Activated CD8-positive, alpha-beta memory T cell treated with anti-CD3 and anti-CD28 coated beads, Interleukin-2, amount 50 U/mL, for 24 hours (primary cell): ENCODE data around the gene FAM174C.
A peak's percentile ranks its signal among the peaks of the same experiment; 100 is the strongest.

Experiments used
- DNase-seq: peaks from one replicate; pipeline ENCODE4 v3.0.0-alpha.2; 2020; ENCODE audit errors: extremely low read depth

Gene FAM174C

DNA sequence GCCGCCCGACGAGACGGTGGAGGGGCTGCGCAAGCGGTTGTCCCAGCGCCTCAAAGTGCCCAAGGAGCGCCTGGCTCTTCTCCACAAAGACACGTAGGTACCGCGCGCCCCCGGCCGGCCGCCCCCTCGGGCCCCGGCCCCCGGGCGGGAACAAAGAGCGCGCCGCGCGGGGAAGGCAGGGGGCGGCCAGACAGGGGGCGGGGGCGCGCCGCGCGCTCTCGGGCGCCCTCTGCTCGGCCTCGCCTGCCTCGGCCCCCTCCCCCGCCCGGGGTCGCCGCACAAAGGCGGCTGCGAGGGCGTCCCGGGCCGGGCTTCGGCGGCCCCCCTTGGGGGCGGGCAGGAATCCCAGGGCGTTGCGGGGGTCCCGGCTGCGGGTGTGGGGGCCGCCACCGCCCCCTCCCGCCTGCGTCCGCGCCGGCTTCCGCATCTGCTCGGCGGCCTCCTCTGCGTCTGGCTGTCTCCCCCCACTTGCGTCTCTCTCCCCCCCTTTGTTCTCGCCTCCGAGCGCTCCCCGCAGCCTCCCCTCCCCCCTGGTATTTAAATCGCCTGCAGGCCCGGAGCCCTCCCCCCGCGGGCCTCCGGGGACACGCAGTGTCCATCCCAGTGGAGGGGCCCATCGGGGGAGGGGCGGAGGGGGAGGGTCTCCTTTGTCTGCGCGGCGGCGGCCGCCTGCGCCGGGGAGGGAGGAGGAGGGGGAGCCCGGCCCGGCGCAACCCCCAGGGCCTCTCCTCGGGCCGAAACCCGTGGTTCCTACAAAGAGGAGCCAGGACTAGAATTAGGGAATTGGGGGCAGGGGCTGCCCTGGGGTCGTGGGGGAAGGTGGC, 24.7 kb upstream of the FAM174C start:
- no peak for DNase-seq

DNA sequence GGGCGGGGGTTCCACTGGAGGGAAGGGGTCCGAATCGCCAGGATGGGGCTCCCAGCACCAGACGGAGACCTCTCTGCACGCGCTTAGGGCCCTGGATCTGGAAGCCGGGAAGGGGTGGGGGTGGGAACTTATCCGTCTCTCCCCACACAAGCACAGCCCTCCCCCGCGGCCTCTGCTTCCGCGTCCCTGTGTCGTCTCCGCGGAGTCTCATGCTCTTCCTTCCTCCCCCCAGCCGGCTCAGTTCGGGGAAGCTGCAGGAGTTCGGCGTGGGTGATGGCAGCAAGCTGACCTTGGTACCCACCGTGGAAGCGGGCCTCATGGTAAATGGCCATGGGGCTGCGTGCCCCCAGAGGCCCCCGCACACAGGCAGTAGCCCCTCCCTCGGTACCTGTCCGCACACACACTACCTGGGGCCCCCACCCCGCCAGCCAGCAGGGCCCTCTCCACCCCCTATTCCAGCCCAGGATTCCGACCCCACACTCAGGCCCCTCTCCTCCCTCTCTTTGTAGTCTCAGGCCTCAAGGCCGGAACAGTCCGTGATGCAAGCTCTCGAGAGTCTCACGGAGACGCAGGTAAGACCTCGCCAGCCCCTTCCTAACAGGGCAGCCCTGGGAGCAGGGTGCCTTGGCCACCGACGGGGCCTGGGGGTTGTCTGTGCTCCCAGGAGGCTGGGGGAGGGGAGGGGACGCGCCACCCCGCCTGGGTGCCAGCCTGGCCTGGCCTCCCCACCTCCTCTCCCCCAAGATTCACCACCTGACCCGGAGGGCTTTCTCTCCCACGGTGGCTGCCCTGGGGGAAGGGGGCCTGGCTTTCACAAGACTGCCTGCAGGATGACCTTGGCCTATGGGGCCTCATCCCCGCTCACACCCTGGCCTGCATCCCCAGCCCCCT, 23.8 kb upstream of the FAM174C start:
- DNase-seq: no peak

DNA sequence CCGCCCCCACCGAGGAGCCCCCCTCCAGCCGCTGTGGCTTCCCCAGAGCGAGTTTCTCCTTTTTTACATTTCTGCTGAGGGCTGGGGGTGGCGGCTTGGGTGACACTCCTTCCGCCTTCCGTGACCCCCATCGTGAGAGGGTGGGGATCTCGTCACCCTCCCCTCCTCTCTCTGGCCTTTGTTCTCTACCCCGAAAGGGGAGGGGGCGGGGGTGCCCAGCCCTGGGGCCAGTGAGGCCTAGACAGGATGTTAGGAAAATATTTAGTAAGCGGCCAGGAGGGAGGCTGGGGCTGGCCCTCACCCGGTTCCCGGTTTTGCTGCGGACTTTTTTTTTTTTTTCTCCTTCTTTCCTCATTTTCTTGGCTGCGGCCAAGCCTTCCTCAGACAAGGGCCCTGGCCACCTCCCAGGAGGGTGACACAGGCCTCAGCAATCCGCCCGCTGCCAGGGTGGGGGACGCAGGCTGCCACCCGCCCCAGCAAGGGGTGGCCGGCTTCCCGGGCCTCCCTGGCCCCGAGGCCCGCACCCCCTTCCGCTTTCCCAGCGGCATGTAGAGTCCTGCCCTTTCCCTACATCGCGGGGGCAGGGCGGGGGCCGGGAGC, 23.0 kb upstream of the FAM174C start:
- no peak for DNase-seq

DNA sequence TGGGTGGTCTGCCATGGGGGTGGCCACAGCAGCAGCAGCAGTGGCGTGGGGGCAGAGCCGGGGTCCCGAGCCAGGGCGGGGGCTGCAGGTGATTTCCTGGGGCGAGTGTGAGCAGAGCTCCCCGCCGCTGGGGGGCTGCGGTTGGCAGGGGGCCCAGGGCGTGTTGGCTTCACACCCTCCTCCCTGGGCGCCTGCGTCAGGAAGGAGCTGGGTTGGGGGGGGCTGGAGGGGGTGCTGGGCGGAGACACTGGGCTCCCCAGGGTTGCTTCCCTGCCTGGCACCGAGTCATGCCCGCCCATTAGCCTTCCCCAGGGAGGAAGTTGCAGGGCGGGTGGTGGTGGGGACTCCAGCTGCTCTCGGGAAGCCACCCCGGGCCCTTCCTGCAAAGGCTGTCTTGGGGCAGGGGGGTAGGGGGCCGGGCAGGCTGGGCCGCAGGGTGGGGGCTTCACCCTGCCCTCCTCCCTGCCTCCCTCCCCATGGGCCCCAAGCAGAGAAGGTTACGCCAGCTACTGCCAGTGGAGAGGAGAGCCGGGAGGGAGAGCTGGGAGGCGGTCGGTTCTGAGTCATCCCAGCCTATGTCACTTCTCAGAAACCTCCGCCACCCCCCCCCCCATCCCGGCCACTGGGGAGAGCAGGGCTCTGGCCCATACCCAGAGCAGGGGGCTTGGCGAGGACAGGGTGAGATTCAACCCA, 22.4 kb upstream of the FAM174C start:
- DNase-seq: no peak

DNA sequence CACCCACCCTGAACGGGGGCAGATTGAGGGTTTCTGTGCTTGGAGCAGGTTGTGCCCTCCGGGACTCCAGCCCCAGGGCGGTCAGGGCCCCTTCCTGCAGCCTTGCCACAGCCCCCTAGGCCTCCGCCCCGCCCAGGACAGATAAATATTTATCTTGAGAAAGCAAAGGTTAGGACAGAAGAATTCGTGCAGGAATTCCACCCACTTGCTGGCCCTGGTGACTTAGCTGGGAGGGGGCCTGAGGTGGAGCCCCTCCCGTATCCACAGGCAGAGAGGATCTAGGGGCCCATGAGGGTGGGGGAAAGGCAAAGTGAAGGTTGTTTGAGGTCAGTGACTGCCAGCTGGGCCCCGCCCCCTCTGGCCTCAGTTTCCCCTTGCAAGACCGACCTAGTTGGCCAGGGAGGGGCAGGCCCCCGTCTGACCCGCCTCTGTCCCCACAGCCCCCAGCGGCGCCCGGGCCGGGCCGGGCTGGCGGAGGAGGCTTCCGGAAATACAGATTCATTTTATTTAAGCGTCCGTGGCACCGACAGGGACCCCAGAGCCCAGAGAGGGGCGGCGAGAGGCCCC, 21.7 kb upstream of the FAM174C start:
- no peak for DNase-seq

DNA sequence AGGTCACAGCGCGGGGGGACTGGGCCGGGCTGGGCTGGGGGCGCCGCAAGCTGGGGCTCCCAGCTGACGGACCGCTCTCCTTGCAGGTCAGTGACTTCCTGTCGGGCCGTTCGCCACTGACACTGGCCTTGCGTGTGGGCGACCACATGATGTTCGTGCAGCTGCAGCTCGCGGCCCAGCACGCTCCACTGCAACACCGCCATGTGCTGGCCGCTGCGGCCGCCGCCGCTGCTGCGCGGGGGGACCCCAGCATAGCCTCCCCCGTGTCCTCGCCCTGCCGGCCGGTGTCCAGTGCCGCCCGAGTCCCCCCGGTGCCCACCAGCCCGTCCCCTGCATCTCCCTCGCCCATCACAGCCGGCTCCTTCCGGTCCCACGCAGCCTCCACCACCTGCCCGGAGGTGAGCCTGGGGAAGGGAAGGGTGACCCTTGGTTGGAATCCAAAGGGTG, 21.2 kb upstream of the FAM174C start:
- DNase-seq: no peak

DNA sequence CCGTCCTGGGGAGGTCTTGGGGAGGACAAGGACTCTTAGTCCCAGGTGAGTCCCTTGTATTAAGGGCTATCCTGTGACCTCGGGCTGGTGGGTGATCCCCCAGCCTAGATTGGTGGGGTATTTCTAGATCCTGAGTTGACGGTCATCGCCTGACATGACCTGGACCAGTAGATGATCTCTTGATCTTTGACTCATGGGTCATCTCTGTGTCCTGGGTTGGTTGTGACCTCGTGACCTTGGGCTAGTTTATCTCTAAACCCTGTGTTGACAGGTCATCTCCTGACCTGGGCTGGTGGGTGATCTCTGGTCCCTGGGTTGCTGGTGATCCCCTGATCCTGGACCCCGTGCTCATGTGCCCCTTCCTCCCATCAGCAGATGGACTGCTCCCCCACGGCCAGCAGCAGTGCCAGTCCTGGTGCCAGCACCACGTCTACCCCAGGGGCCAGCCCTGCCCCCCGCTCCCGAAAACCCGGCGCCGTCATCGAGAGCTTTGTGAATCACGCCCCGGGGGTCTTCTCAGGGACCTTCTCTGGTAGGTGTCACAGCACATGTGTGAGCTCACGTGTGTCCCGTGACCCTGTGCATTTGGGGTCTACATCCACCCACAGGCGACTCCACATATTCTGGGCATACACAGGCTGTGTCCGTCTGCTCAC, 20.7 kb upstream of the FAM174C start:
- DNase-seq: no peak

DNA sequence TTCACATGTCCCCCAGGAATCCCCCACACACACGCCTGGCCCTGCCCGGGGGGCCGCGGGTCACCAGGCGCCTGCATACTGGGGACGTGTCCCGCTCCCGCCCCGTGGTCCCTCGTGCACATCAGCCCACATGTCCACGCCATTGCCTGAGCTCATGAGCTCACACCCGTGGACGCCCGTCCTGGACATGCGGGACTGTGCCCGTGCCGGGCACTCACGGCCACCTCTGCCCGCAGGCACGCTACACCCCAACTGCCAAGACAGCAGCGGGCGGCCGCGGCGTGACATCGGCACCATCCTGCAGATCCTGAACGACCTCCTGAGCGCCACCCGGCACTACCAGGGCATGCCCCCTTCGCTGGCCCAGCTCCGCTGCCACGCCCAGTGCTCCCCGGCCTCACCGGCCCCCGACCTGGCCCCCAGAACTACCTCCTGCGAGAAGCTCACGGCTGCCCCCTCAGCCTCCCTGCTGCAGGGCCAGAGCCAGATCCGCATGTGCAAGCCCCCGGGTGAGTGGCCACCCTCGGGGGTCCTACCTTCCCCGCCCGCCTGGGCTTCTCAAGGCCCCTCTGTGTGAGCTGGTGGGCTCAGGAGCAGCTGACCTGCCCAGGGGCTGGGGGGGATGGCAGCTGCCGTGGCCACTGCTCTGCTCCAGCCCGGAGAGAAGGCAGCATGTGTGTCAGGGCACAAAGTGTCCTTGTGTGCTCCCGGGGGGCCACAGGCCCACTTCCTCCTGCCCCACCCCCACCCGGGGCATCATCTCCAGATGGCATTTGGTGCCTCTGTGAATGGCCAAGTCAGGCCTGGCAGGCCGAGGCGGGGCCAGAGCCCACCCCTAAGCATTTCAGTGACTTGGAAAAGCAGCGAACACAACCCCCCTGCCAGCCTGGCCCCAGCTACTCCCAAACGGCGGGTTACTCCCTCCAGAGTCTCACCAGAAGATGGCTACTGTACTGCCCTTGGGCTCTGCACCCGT, 19.9 kb upstream of the FAM174C start:
- DNase-seq: no peak

DNA sequence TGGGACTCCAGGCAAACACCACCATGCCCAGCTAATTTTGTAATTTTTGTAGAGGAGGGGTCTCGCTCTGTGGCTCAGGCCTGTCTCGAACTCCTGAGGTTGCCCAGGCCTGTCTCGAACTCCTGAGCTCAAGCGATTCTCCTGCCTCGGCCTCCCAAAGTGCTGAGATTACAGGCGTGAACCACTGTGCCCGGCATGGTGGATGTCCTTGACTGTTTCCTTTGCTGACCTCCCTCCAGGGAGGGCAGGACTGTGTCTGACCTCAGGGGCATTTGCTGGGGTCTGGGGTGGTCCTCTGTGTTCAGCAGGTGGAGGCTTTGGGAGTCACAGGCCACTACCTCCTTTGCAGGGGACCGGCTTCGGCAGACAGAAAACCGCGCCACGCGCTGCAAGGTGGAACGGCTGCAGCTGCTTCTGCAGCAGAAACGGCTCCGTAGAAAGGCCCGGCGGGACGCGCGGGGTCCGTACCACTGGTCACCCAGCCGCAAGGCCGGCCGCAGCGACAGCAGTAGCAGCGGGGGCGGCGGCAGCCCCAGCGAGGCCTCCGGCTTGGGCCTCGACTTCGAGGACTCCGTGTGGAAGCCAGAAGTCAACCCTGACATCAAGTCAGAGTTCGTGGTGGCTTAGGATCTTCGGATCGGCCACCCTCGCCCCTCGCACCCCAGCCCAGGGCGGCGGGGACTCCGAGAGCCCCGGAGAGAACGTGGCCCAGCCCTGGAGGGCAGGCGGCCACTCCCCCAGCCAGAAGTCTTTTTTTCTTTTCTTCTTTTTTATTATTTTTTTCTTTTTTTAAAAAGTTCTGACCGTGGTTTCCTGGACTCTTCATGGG, 18.5 kb upstream of the FAM174C start:
- no peak for DNase-seq

DNA sequence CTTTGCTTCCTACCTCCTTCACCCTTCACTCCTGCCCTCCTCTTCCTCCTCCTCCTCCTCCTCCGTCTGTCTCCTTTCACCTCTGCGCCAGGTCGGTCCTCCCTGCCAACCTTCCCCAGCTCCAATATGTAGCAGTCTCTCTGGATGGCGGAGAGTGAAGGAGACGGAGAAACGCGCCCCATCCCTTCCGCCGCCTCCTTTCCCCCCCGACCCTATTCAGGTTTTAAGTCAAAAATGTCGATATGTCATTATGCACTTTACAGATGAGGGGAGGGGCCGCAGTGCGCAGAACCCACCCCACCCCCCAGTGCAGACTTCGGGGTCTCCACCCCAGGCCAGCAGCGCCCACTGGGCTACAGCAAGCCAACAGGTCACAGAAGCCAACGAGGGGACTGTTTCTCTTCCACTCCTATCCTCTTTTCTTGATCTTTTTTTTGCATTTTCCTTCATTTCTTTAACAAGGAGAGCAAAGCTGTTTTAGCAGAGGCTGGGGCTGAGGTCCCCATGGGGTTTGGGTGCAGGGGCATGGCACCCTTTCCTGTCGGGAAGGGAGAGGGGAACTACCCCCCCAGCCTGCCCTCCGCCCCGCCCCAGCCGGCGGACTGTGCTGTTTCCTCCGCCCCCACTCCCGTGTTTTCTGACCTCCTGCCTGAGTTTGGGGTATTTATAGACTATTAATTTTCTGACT, 17.7 kb upstream of the FAM174C start:
- DNase-seq: no peak

DNA sequence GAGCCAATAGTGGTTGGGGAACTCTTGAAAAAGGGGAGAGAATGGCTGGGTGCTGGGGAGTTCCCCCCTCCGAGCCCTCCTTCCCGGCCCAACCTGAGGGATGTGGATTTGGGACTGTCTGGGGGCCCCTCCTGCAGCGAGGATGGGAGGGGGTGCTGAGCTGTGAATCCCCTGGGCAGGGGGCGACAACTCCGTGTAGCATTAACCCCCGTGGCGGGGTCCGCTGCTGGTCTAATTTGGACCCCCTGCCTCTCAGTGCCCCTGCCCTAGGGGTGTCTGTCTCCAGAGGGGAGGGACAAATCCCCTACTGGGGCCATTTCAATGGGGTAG, 17.2 kb upstream of the FAM174C start:
- no peak for DNase-seq

DNA sequence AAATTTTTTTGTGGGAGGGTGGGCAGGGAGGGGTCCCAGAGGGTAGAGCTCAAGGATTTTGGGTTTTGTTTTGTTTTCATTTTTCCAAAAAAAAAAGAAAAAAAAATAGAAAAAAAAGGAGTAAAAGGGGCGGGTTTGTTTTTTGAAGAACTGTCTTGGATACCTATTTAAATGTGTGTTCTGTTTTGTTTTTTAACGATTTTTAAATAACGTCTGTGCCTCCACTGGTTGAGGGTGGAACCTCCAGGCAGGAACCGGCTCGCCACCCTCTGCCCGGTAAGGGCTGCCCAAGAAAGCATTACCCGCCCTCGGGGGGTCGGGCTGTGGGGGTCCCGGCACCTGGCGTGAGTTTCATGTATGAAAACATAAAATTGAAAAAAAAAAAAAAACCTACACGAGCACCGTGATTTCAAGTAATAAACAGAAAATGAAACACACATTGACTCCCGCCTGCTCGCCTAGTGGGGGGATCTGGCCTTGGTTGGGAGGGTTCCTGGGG, 16.6 kb upstream of the FAM174C start:
- DNase-seq: no peak

DNA sequence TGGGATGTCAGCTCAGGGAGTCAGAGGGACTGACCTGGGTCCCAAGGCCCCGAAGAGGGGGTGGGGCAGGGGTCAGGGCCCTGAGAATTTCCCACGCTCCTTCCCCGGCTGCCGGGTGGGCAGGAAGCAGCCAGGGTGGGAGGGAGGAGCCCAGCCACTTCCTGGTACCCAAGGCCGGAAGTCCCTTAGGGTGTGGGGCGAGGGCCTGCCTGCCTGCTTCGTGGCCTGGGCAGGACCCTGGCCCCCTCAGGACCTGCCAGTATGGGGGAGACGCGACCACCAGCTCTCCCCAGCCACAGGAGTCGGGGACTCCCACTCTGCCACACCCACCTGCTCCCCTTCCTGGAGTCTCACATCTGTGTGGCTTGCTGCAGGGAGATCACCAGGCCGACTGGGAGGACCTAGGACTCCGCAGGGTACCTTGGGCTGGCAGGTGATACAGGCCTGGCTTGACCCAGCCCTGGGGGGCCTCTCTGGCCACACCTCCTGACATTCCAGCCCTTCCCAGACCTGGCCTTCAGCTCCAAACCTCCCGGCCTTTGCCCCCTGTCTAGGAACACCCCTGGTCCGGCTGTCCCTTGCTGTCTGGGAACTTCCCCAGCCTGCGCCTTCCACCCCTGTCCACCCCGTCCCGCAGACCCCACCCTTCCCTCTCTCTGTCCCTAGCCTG, 16.0 kb upstream of the FAM174C start:
- no peak for DNase-seq

DNA sequence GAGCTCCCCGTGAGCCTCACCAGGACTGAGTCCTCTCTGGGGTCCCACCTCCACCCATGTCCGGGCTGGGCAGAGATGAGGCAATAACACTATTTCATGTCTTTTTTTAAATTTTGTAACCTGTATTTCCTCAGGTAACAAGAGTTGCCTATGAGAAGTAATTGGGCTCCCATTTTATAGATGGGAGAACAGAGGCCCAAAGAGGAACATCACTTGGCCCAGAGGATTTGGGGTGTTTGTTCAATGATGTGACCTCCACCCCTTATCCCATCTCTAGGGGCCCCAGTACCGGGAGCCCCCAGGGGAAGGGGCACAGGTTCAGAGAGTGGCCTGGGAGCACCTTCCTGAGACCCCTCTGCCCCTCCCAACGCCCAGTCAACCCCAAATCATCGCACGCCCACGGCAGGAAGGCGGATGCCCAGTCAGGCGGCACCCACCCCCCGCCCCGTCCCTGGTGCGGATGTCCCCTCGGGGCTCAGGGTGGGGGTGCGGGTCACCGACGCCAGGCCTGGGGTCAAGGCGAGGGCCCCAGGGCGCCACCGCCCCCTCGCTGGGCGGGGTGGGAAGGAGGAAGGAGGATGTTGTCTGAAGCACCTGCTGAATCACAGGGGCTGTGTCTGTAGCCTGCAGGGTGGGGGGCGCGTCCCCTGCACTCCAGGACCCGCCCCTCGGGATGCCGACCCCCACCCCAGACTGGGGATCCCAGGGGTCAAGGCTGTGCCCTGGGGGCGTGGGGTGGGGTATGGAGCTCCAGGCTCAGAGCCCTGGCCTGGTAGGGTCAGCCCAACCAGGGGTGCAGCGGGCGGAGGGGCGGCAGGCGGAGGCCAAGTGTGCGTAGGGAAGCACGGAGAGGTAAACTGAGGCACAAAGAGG, 15.2 kb upstream of the FAM174C start:
- DNase-seq: no peak

DNA sequence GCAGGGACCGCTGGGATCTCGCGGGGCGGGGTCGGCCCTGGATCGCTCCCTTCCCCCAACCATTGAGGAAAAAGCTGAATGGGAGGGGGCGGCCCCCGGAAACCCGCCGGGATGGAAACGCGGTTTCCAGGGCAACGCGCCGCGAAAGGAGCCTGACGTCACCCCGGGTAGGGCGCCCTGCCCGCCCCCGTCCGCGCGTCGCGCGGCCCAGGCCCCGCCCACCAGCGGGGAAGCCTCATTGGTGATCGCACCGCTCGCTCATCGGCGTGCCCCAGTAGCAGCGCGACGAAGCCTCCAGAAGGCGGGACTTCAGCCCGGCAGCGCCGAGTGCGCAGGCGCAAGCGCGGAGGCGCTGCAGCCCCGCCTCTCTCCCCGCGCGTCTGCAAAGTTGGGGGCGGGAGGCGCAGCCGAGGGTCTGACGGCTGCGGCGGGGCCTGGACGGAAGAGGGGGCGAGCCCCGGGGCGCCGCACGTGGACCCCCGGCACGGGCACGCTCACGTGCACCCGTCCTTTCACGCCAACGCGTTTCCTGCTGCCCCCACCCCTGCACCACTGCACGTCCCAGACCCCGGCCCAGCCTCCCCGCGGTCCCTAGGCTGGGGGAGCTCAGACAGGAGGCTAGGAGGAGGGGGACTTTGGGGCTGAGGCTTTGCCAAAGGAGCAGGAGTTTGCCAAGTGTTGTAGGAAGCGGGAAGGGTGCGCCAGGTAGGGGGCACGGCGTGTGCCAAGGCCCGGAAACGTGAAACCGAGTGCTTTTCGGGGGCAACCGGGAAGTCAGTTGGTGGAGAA, 14.4 kb upstream of the FAM174C start:
- peak; percentile 85 for DNase-seq

DNA sequence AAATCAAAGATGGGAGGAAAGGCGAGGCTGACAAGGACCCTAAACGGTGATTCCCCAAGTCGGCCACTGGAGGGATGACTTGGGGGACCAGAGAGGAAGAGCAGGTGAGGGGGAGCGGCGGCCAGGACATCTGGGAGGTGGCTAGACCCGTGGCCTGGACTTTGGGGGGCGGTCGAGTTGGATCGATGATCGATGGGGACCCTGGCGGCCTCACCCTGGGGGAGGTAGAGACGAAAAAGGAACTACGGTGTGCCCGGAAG, 13.9 kb upstream of the FAM174C start:
- DNase-seq: no peak
